ENCODE data around the gene USP30. TPM values are rescaled to one million over a fixed set of nuclear protein-coding genes. Genes with fewer than 3 reads are reported as not detected.

The USP30 gene
- total and polyA plus RNA-seq, 8 donors = 3.2 to 41.4 (median 10.9) TPM

- no peaks in the 10 kb centered on the region for H3K27me3 ChIP-seq
- TF ChIP-seq POLR2A (IDR thresholded peaks at IDR 0.05) (no peak), CTCF (IDR thresholded peaks at IDR 0.05) (no peak), POLR2AphosphoS5 (IDR thresholded peaks at IDR 0.05) (no peak), EP300 (IDR thresholded peaks at IDR 0.05) (no peak)
- no peaks in the 10 kb centered on the region for H3K4me1 ChIP-seq
- DNase-seq = no peak
- 58 to 88% (median 85%) methylated on average over 1 of the region's 1 CpG for WGBS, 5 donors
- intact Hi-C loops (cut with DNase I; ENCODE audit: low total_unique reads) = no loop called here
- H3K27ac ChIP-seq = no peak overlapping the region
- H3K36me3 ChIP-seq = peaks cover 33 to 83% (median 58%) of the 10 kb centered on the region in 4 donors
- no peaks in the 10 kb centered on the region for H3K9me3 ChIP-seq
- H3K4me3 ChIP-seq = no peak overlapping the region
Observed at GRCh38 chr12:109065853-109066193, 13.4 kb downstream of the USP30 start.

- 51 to 81% (median 73%) methylated on average over 17 of the region's 17 CpGs for WGBS, 5 donors
- Histone ChIP-seq H3K27ac (no peak overlapping the region), H3K27me3 (no peaks in the 10 kb centered on the region), H3K36me3 (peaks cover 47 to 87% (median 75%) of the 10 kb centered on the region in 4 donors), H3K4me1 (no peaks in the 10 kb centered on the region), H3K9me3 (no peaks in the 10 kb centered on the region), H3K4me3 (no peak overlapping the region)
- peak in 1 of 2 donors; percentile 68 for DNase-seq
- TF ChIP-seq POLR2A (IDR thresholded peaks at IDR 0.05) = no peak
- no peak for TF ChIP-seq CTCF (IDR thresholded peaks at IDR 0.05)
- TF ChIP-seq POLR2AphosphoS5 (IDR thresholded peaks at IDR 0.05) = no peak
- TF ChIP-seq EP300 (IDR thresholded peaks at IDR 0.05) = no peak
- intact Hi-C loops (cut with DNase I; ENCODE audit: low total_unique reads) = no loop called here
Observed at GRCh38 chr12:109069307-109070271, 17.2 kb downstream of the USP30 start.

- no peak overlapping the region for H3K27ac ChIP-seq
- H3K9me3 ChIP-seq = peaks cover 0 to 8% (median 5%) of the 10 kb centered on the region in 4 donors
- TF ChIP-seq POLR2AphosphoS5 (IDR thresholded peaks at IDR 0.05) (no peak), POLR2A (IDR thresholded peaks at IDR 0.05) (no peak), CTCF (IDR thresholded peaks at IDR 0.05) (no peak), EP300 (IDR thresholded peaks at IDR 0.05) (no peak)
- DNase-seq = no peak
- H3K36me3 ChIP-seq = peaks cover 29 to 87% (median 79%) of the 10 kb centered on the region in 4 donors
- no peak overlapping the region for H3K4me3 ChIP-seq
- intact Hi-C loops (cut with DNase I; ENCODE audit: low total_unique reads) = no loop called here
- no peaks in the 10 kb centered on the region for H3K27me3 ChIP-seq
- H3K4me1 ChIP-seq = no peaks in the 10 kb centered on the region
Observed at GRCh38 chr12:109074866-109075265, 22.5 kb downstream of the USP30 start.

GRCh38 chr12:109082751-109083150, 30.4 kb downstream of the USP30 start:
- H3K4me3 ChIP-seq = no peak overlapping the region
- WGBS, 5 donors = 90 to 97% (median 95%) methylated on average over 14 of the region's 14 CpGs
- H3K27me3 ChIP-seq = no peaks in the 10 kb centered on the region
- peaks cover 0 to 8% (median 5%) of the 10 kb centered on the region in 4 donors for H3K9me3 ChIP-seq
- no peaks in the 10 kb centered on the region for H3K4me1 ChIP-seq
- intact Hi-C loops (cut with DNase I; ENCODE audit: low total_unique reads) = no loop called here
- TF ChIP-seq POLR2AphosphoS5 (IDR thresholded peaks at IDR 0.05) (no peak), CTCF (IDR thresholded peaks at IDR 0.05) (no peak)
- H3K36me3 ChIP-seq = peaks cover 58 to 96% (median 95%) of the 10 kb centered on the region in 4 donors
- DNase-seq = no peak
- H3K27ac ChIP-seq = no peak overlapping the region
